NCI-H128 (cell line): Measurements from ENCODE around the gene DCLK2.
A peak's percentile ranks its signal among the peaks of the same experiment; 100 is the strongest.

Source experiments
- DNase-seq: peaks from one replicate; lab custom pipeline; 2025; ENCODE audit not compliant: unreplicated experiment; lab: John Stamatoyannopoulos, UW

Gene DCLK2

GRCh38 chr4:150234246-150234645 lies 156.0 kb downstream of the DCLK2 start:
- DNase-seq, result no peak

DNA sequence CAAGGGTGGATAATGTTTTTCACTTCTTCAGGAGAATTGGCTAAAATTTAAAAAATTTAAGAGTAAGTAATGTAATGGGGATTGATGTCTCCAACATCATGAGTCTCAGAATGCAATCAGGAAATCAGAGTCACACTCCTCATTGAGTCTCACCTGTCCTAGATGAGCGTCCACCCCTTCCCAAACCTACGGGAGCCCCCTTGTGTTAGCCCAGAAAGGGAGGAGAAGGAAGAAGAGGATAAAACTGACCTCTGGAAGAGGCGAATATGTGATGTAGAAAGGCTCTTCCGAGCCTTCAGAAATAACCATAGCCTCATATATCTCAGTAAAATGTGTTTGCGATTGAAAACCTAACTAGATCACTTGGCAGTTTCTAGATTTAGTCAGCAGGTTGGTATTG lies 157.1 kb downstream of the DCLK2 start:
- no peak for DNase-seq

- DNase-seq, result no peak
Observed at GRCh38 chr4:150235808-150236271, 157.6 kb downstream of the DCLK2 start.

DNA sequence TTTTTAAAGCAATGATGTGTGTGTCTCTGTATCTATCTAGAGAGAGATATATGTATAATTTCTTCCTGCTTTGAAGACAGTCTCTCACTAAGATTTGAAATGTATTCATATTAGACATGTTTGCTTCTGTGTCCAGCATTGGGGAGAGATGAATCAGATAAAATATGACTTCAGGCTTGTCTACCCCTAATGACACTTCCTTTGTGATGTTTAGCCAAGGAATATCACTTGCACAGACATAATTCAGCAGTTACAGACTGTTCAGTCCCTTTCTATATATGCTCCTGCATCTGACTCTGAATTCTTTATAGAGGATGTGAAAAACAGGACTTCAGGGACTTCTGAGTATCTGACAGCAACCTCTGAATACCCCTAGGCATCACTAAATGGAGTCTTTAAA lies 158.4 kb downstream of the DCLK2 start:
- DNase-seq, result no peak

DNA sequence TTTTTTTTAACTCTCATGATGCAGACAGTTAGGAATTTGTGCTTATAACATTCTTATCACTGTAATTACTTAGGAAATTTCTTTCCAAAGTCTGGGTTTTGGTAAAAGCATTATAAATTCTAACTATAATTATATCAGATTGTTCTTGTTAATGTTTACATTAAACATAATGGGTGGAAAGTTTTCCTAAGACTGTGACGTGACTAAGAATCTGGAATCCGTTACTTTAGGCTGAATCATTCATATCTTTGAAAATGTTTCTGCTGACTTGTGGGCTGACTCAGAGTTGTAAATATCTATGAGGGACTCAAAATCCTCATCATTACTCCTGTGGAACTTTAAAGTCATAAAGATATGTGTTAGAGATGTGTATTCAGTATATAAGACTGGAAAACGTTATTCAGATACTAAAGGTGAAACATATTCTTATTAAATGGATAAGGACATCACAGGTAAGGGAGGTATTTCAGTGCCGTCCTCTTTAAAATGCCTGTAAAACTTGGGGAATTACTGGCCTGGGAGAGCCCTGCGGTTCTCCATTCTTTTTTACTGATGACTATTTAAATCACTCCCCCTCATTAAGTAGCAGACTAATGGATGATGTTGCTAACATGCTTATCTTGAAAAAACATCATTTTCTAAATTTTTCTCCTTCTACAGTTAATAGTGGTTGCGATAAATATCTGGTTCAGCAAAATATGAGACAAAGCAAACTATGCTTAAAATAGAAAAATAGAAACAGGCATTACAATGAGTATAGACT lies 159.0 kb downstream of the DCLK2 start:
- DNase-seq, result no peak

DNA sequence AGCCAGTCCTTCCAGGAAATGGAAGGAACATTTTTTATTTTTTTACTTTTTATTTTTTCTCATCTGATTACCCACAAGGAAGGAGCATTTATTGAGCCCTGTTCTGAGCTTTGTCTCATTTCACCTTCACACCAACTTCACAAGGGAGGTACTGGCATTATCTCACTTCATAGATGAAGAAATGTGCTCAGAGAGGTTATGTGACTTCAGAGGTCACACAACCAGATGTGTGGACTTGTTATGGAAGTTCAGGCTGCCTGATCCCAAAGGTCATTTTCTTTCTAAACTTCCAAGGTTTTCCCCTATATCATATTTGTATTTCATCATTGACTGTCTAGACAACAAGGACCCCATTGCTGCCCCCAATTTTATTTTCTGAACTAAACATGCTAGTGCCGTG lies 160.3 kb downstream of the DCLK2 start:
- no peak for DNase-seq

DNA sequence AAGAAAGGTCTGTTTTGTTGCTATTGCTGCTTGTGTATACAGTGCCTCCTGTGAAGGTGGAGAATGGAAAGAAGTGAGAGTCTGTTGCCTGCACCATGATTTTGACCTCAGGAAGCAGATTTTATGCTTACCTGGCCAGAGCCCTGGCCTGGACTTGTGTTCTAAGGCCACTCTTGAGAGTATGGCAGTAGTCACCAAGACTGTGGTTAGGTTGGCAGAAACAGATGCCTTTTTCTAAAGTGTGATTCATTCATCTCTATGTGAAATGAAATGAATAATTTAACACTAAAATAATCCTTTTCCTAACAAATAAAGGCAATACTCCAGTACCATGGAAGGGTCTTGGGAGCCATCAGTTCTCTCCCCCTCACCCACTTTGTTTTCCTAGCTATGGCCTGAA lies 161.8 kb downstream of the DCLK2 start:
- no peak for DNase-seq

GRCh38 chr4:150242820-150243458 lies 164.7 kb downstream of the DCLK2 start:
- no peak for DNase-seq

- no peak for DNase-seq
Observed at GRCh38 chr4:150243932-150244331, 165.7 kb downstream of the DCLK2 start.

- DNase-seq, result peak; percentile 3
Observed at GRCh38 chr4:150244600-150244999, 166.4 kb downstream of the DCLK2 start.

DNA sequence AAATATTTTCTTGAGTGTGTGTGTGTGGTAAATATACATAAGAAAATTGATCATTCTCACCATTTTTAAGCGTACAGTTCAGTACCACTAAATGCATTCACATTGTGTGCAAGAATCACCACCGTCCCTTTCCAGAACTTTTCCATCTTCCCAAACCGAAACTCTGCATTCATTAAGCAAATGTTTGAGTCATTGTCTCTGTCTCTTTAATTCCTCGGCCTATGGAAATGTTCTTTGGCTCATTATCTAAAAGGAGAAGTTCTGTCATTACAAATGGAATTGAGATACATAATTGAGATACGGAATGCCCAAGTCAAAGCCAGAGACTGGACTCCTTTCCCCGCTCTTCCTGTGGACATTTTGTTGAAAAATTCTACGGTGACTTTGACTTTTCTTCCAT lies 168.9 kb downstream of the DCLK2 start:
- DNase-seq, result no peak

- DNase-seq, result no peak
Observed at GRCh38 chr4:150248181-150248580, 169.9 kb downstream of the DCLK2 start.

GRCh38 chr4:150250293-150250997 lies 172.2 kb downstream of the DCLK2 start:
- no peak for DNase-seq

DNA sequence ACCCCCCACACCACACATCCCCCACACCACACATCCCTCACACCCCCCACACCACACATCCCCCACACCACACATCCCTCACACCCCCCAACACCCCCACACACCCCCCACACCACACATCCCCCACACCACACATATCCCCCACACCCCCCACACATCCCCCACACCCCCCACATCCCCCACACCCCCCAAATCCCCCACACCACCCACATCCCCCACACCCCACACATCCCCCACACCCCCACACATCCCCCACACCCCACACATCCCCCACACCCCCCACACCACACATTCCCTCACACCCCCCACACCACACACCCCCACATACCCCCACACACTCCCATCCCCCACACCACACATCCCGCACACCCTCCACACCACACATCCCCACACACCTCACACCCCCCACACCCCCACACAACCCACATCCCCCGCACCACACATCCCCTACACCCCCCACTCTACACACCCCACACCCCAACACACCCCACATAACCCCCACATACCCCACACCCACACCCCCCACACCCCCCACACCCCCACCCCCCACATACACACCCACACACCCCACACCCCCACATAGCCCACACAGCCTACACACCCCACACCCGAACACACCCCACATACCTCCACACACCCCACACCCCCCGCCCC lies 172.9 kb downstream of the DCLK2 start:
- no peak for DNase-seq

DNA sequence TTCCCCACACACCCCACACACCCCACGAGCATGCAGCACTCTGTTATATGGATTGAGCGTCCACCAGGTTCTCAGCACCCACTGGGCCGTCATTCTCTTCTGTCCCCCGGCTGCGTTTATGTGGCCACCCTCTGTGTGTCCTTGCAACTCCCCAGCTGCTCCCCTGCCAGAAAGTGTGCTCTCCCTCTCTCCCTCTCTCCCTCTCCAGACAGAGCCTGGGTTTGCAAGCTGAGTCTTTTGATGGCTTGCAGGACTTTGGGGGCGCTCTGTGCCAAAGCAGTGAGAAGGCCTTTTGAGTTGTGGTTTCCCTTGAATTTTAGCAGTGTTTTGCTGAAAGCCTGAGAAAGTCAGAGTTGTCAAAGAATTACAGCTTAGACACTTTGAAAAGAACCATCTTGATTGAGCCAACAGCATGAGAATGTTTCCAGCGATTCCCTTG lies 173.5 kb downstream of the DCLK2 start:
- DNase-seq, result no peak

GRCh38 chr4:150252306-150252705 lies 174.1 kb downstream of the DCLK2 start:
- no peak for DNase-seq

GRCh38 chr4:150252741-150253140 lies 174.5 kb downstream of the DCLK2 start:
- no peak for DNase-seq

DNA sequence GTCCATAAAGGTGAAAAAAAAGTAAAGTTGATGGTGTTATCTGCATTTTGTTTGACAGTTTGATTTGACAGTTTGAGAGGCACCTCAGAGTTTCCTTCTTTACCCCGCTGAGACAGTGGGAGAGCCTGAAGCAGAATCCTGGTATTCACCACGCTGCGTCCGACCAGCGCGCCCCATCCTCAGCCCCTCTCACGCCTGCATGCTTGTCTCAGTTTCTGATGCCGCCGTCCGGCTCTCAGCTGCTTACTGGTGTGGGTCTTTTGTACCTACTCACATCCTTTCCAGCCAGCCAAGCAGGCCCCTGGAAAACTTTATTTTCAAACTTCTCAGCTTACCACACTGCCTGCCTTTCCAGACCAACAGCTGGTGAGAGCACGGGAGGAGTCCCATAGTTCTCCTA lies 175.2 kb downstream of the DCLK2 start:
- DNase-seq, result no peak

GRCh38 chr4:150253965-150254630 lies 175.9 kb downstream of the DCLK2 start:
- no peak for DNase-seq

DNA sequence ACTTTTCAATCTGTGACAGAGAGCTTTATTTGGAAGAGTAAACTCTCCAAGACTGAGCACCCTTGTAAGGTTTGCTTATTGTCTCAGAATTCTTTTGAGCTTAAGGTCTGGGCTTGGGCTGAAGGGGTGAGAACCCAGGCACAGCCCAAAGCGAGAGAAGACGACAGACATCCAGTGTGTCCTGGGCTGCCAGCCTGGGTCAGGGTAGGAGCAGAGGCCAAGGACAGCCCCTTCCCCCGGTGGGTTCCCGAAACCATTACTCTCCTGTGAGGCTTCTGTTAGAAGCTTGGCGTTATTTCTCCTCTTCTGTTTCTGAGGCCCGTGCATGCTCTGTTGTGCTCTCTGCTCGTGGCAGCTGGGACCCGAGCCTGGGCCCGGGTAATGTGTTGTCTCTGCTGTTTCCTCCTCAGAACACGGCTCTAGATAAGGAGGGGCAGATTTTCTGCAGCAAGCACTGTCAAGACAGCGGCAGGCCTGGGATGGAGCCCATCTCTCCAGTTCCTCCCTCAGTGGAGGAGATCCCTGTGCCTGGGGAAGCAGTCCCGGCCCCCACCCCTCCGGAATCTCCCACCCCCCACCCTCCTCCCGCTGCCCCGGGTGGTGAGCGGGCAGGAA lies 177.5 kb downstream of the DCLK2 start:
- no peak for DNase-seq

DNA sequence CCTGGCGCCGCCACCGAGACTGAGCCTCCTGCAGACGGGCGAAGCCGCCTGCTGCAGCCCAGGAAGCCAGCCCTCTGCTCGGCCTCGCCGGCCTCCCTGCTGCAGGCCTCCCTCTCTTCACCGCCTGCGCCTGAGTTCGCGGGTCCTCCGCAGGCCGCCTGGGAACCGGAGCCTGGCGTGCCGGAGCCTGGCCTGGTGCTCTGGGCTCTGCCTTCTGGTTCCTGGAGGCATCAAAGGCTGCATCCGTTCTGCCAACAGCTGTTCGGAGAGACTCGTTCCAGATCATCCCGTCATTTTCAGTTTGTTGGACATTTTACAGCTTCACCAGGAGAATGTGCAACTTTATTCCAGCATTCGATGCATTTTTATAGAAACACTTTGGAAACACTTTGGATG lies 178.0 kb downstream of the DCLK2 start:
- no peak for DNase-seq
